ENCODE results near the gene PDCD1LG2. TPM values are rescaled to one million over a fixed set of nuclear protein-coding genes. Genes with fewer than 3 reads are reported as not detected.
"Not testable (repeated sequence)": the region's sequence is repeated elsewhere in the genome, so short reads cannot be mapped to it uniquely, and the experiment has no call there.

Gene PDCD1LG2
- total RNA-seq, 5 donors from 2014 or later (not counting 1 experiment from before 2014, with no cell fraction given) = 0.14 to 0.76 (median 0.40) TPM

DNA sequence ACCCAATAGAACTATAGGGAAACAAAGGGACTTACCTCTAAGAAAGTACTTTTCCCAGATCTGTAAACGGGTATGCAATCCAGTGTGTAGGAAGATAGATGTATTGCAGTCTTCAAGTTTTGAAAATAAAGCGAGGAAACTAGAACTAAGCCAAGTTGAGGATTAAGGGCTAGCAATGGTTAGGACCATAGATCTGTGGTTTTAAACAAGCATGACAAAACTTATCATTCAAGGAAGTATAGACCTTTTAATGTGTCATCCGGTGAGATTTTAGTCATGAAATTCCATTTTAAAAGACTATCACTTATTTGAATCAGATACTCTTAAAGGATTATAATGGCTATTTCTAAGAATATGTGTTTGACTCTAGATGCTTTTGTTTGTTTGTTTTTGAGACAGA is 39.5 kb upstream of the PDCD1LG2 start:
- Mint-ChIP-seq H3K4me1 (peaks cover 0 to 4% (median 0%) of the 10 kb centered on the region in 3 donors), H3K36me3 (peaks cover 29% of the 10 kb centered on the region), H3K4me3 (no peak overlapping the region), H3K27ac (no peak overlapping the region), H3K9me3 (no peaks in the 10 kb centered on the region), H3K27me3 (no peaks in the 10 kb centered on the region)
- WGBS (ENCODE audit: insufficient coverage) = no CpG with 5 or more reads among the region's 3 CpGs
- Histone ChIP-seq H3K4me1 (ENCODE audit: control insufficient read depth in 1 of 2, extremely low read depth in 1 of 2, insufficient read depth in 2 of 2, low read length in 2 of 2) (no peaks in the 10 kb centered on the region), H3K4me3 (ENCODE audit: control insufficient read depth in 1 of 2, extremely low read depth in 1 of 2, low read length in 1 of 2) (no peak overlapping the region), H3K27me3 (replicated peaks in 1 of 2; ENCODE audit: control insufficient read depth in 2 of 2, extremely low read depth in 1 of 2, insufficient read depth in 2 of 2, low read length in 1 of 2) (no peaks in the 10 kb centered on the region), H3K9me3 (no peaks in the 10 kb centered on the region), H3K36me3 (ENCODE audit: control insufficient read depth in 2 of 2, extremely low read depth in 1 of 2, insufficient read depth in 1 of 2, low read length in 1 of 2) (peaks cover 0 to 17% of the 10 kb centered on the region in 2 donors), H3K27ac (ENCODE audit: low read length) (no peak overlapping the region)
- ChIA-PET CTCF (no interaction called here), POLR2A (no interaction called here)
- no peak for ATAC-seq (replicated peaks in 1 of 4)
- no peak for DNase-seq

DNA sequence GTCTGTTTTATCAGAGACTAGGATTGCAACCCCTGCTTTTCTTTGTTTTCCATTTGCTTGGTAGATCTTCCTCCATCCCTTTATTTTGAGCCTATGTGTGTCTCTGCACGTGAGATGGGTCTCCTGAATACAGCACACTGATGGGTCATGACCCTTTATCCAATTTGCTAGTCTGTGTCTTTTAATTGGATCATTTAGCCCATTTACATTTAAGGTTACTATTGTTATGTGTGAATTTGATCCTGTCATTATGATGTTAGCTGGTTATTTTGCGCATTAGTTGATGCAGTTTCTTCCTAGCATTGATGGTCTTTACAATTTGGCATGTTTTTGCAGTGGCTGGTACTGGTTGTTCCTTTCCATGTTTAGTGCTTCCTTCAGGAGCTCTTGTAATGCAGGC is 34.7 kb upstream of the PDCD1LG2 start:
- H3K27me3 Mint-ChIP-seq; H3K4me3 ChIP-seq (ENCODE audit: control insufficient read depth in 1 of 2, extremely low read depth in 1 of 2, low read length in 1 of 2); H3K36me3 Mint-ChIP-seq; H3K9me3 ChIP-seq; DNase-seq; H3K4me3 Mint-ChIP-seq; CTCF ChIA-PET; H3K9me3 Mint-ChIP-seq; H3K4me1 ChIP-seq (ENCODE audit: control insufficient read depth in 1 of 2, extremely low read depth in 1 of 2, insufficient read depth in 2 of 2, low read length in 2 of 2); H3K36me3 ChIP-seq (ENCODE audit: control insufficient read depth in 2 of 2, extremely low read depth in 1 of 2, insufficient read depth in 1 of 2, low read length in 1 of 2); H3K27ac Mint-ChIP-seq; H3K27ac ChIP-seq (ENCODE audit: low read length); H3K4me1 Mint-ChIP-seq; ATAC-seq (replicated peaks in 1 of 4); H3K27me3 ChIP-seq (replicated peaks in 1 of 2; ENCODE audit: control insufficient read depth in 2 of 2, extremely low read depth in 1 of 2, insufficient read depth in 2 of 2, low read length in 1 of 2); POLR2A ChIA-PET: not testable (repeated sequence)
- WGBS (ENCODE audit: insufficient coverage) = no CpG with 5 or more reads among the region's 2 CpGs

DNA sequence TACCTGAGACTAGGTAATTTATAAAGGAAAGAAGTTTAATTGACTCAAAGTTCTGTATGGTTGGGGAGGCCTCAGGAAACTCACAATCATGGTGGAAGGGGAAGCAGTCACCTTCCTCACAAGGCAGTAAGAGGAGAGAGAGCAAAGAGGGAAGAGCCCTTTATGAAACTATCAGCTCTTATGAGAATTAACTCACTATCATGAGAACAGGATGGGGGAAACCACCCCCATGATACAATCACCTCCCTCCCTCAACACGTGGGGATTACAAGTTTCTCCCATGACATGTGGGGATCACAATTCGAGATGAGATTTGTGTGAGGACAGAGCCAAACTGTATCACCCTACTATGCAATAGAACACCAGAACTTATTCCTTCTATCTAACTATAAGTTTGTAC is 32.1 kb upstream of the PDCD1LG2 start:
- ChIA-PET POLR2A (no interaction called here), CTCF (no interaction called here)
- peaks cover 0 to 2% of the 10 kb centered on the region in 2 donors for H3K27me3 Mint-ChIP-seq
- no peak overlapping the region for H3K4me3 Mint-ChIP-seq
- Histone ChIP-seq H3K9me3 (no peaks in the 10 kb centered on the region), H3K4me3 (ENCODE audit: control insufficient read depth in 1 of 2, extremely low read depth in 1 of 2, low read length in 1 of 2) (no peak overlapping the region), H3K27me3 (replicated peaks in 1 of 2; ENCODE audit: control insufficient read depth in 2 of 2, extremely low read depth in 1 of 2, insufficient read depth in 2 of 2, low read length in 1 of 2) (no peaks in the 10 kb centered on the region), H3K36me3 (ENCODE audit: control insufficient read depth in 2 of 2, extremely low read depth in 1 of 2, insufficient read depth in 1 of 2, low read length in 1 of 2) (no peaks in the 10 kb centered on the region), H3K27ac (ENCODE audit: low read length) (no peak overlapping the region), H3K4me1 (ENCODE audit: control insufficient read depth in 1 of 2, extremely low read depth in 1 of 2, insufficient read depth in 2 of 2, low read length in 2 of 2) (no peaks in the 10 kb centered on the region)
- peaks cover 0 to 2% (median 0%) of the 10 kb centered on the region in 3 donors for H3K4me1 Mint-ChIP-seq
- no peaks in the 10 kb centered on the region for H3K36me3 Mint-ChIP-seq
- no CpG with 5 or more reads among the region's 2 CpGs for WGBS (ENCODE audit: insufficient coverage)
- H3K27ac Mint-ChIP-seq = no peak overlapping the region
- ATAC-seq (replicated peaks in 1 of 4) (no peak), DNase-seq (no peak)
- H3K9me3 Mint-ChIP-seq = peaks cover 0 to 3% (median 0%) of the 10 kb centered on the region in 3 donors

DNA sequence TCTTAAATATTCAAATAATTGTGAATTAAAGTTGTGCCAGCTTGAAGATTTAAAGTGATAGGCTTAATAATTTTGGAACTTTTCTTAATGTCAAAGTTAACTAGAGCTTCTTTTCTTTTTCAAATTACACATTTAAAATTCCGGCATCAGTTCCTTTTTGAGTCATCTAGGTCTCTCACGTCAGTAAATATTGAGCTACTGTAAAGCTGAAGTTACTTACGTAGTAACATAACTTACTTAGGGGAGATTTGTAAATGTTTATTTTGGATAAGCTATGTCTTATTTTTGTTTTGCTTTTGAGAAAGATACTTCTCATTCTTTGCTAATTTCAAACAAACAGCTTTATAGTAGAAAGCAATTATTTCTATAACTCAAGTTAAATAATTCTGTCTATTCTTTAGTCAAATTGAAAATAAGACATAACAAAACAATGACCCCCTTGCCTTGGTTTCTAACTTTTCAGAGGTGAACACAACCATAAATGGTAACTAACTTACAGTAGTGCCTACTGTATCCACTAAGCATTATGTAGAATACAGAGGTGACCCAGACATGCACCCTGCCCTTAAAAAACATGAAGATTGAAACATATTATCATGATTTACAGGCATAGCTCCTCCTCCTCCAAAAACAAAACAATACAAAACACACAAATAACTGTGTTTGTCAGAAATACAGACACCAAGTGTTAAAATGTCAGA is 30.2 kb upstream of the PDCD1LG2 start:
- no CpG with 5 or more reads among the region's 3 CpGs for WGBS (ENCODE audit: insufficient coverage)
- Histone ChIP-seq H3K4me3 (ENCODE audit: control insufficient read depth in 1 of 2, extremely low read depth in 1 of 2, low read length in 1 of 2) (no peak overlapping the region), H3K27me3 (replicated peaks in 1 of 2; ENCODE audit: control insufficient read depth in 2 of 2, extremely low read depth in 1 of 2, insufficient read depth in 2 of 2, low read length in 1 of 2) (no peaks in the 10 kb centered on the region), H3K4me1 (ENCODE audit: control insufficient read depth in 1 of 2, extremely low read depth in 1 of 2, insufficient read depth in 2 of 2, low read length in 2 of 2) (no peaks in the 10 kb centered on the region), H3K9me3 (no peaks in the 10 kb centered on the region), H3K27ac (ENCODE audit: low read length) (no peak overlapping the region), H3K36me3 (ENCODE audit: control insufficient read depth in 2 of 2, extremely low read depth in 1 of 2, insufficient read depth in 1 of 2, low read length in 1 of 2) (no peaks in the 10 kb centered on the region)
- peaks cover 0 to 2% of the 10 kb centered on the region in 2 donors for H3K27me3 Mint-ChIP-seq
- CTCF ChIA-PET = interaction anchor here in 1 of 2 donors (0.6 to 0.7 kb wide), 2 partner anchors 79 to 129 kb away, joined by 3 read pairs; no protein-coding TSS in a partner anchor
- H3K27ac Mint-ChIP-seq = no peak overlapping the region
- no peak overlapping the region for H3K4me3 Mint-ChIP-seq
- no peaks in the 10 kb centered on the region for H3K4me1 Mint-ChIP-seq
- peaks cover 0 to 3% (median 0%) of the 10 kb centered on the region in 3 donors for H3K9me3 Mint-ChIP-seq
- no peaks in the 10 kb centered on the region for H3K36me3 Mint-ChIP-seq
- no peak for DNase-seq
- POLR2A ChIA-PET = no interaction called here
- no peak for ATAC-seq (replicated peaks in 1 of 4)

DNA sequence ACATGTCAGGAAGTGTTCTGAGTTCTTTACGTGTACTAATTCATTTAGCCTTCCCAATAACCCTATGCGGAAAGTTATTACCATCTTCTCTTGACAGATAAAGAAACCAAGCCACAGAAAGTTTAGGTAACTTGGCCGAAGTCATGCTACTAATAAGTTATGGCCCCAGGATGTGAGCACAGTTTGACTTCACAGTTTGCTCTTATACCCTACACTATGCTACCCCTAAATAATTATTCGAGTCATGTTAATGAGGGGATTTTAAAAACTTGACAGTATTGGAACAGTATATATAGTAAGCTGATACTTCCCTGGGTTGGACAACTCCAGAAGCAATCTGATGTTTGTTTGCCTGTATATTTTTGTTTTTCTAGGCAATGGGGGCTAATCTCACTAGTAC is 29.4 kb upstream of the PDCD1LG2 start:
- Histone ChIP-seq H3K9me3 (no peaks in the 10 kb centered on the region), H3K27ac (ENCODE audit: low read length) (no peak overlapping the region), H3K4me1 (ENCODE audit: control insufficient read depth in 1 of 2, extremely low read depth in 1 of 2, insufficient read depth in 2 of 2, low read length in 2 of 2) (no peaks in the 10 kb centered on the region), H3K27me3 (replicated peaks in 1 of 2; ENCODE audit: control insufficient read depth in 2 of 2, extremely low read depth in 1 of 2, insufficient read depth in 2 of 2, low read length in 1 of 2) (no peaks in the 10 kb centered on the region), H3K4me3 (ENCODE audit: control insufficient read depth in 1 of 2, extremely low read depth in 1 of 2, low read length in 1 of 2) (no peak overlapping the region), H3K36me3 (ENCODE audit: control insufficient read depth in 2 of 2, extremely low read depth in 1 of 2, insufficient read depth in 1 of 2, low read length in 1 of 2) (no peaks in the 10 kb centered on the region)
- WGBS (ENCODE audit: insufficient coverage) = no CpG with 5 or more reads among the region's 4 CpGs
- Mint-ChIP-seq H3K4me3 (no peak overlapping the region), H3K9me3 (peaks cover 0 to 3% (median 0%) of the 10 kb centered on the region in 3 donors), H3K4me1 (no peaks in the 10 kb centered on the region), H3K27me3 (peaks cover 0 to 2% of the 10 kb centered on the region in 2 donors), H3K36me3 (no peaks in the 10 kb centered on the region), H3K27ac (no peak overlapping the region)
- ATAC-seq (replicated peaks in 1 of 4) (no peak), DNase-seq (no peak)
- CTCF ChIA-PET = interaction anchor here in 1 of 2 donors (0.6 kb wide), 1 partner anchor 107 kb away, joined by 3 read pairs; no protein-coding TSS in a partner anchor
- POLR2A ChIA-PET = no interaction called here

DNA sequence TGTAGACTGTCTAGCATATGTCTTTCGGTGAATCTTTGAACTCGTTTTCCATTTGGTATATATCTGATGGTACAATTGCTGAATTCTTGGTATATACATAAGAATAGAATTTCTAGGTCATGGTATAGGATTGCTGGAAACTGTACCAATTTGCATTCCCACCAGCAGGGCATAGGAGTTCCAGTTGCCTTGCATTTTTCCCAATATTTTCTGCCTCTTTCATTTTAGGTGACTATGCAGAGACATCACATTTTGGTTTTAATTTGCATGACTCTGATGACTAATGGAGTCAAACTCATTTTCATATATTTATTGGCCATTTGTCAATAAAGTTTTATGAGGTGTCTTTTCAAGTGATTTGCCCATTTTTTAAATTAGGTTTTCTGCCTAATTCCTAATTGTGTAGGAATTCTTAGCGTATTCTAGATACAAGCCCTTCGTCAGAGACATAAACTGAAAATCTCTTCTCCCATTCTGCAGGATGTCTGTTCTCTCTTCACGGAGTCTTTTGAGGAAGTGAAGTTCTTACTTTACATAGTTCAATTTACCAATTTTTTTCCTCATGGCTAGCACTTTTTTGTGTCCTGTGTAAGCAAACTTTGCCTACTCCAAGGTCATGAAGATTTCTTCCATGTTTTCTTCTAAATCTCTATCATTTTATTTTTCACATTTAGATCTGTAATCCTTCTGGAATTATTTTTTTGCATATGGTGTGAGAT is 28.9 kb upstream of the PDCD1LG2 start:
- no peaks in the 10 kb centered on the region for H3K36me3 Mint-ChIP-seq
- CTCF ChIA-PET = interaction anchor here in 1 of 2 donors (0.6 kb wide), 1 partner anchor 107 kb away, joined by 3 read pairs; no protein-coding TSS in a partner anchor
- H3K27ac Mint-ChIP-seq = no peak overlapping the region
- DNase-seq = no peak
- Histone ChIP-seq H3K27me3 (replicated peaks in 1 of 2; ENCODE audit: control insufficient read depth in 2 of 2, extremely low read depth in 1 of 2, insufficient read depth in 2 of 2, low read length in 1 of 2) (no peaks in the 10 kb centered on the region), H3K4me3 (ENCODE audit: control insufficient read depth in 1 of 2, extremely low read depth in 1 of 2, low read length in 1 of 2) (no peak overlapping the region), H3K36me3 (ENCODE audit: control insufficient read depth in 2 of 2, extremely low read depth in 1 of 2, insufficient read depth in 1 of 2, low read length in 1 of 2) (no peaks in the 10 kb centered on the region), H3K9me3 (no peaks in the 10 kb centered on the region), H3K27ac (ENCODE audit: low read length) (no peak overlapping the region), H3K4me1 (ENCODE audit: control insufficient read depth in 1 of 2, extremely low read depth in 1 of 2, insufficient read depth in 2 of 2, low read length in 2 of 2) (no peaks in the 10 kb centered on the region)
- no peaks in the 10 kb centered on the region for H3K4me1 Mint-ChIP-seq
- H3K27me3 Mint-ChIP-seq = peaks cover 0 to 2% of the 10 kb centered on the region in 2 donors
- no peak overlapping the region for H3K4me3 Mint-ChIP-seq
- POLR2A ChIA-PET = no interaction called here
- no peak for ATAC-seq (replicated peaks in 1 of 4)
- no peaks in the 10 kb centered on the region for H3K9me3 Mint-ChIP-seq
- no CpG with 5 or more reads among the region's 5 CpGs for WGBS (ENCODE audit: insufficient coverage)
